Stimulated activated CD8-positive, alpha-beta memory T cell treated with anti-CD3 and anti-CD28 coated beads, Interleukin-2, amount 100 ng/mL, for 1 hour (primary cell): ENCODE data around the gene GMPPA.

Experiments
- DNase-seq, 2 donors: peaks; one replicate each; pipeline ENCODE4 v3.0.0-alpha.2; 2020; ENCODE audit warnings: low read depth in 2 of 2

GMPPA gene

DNA sequence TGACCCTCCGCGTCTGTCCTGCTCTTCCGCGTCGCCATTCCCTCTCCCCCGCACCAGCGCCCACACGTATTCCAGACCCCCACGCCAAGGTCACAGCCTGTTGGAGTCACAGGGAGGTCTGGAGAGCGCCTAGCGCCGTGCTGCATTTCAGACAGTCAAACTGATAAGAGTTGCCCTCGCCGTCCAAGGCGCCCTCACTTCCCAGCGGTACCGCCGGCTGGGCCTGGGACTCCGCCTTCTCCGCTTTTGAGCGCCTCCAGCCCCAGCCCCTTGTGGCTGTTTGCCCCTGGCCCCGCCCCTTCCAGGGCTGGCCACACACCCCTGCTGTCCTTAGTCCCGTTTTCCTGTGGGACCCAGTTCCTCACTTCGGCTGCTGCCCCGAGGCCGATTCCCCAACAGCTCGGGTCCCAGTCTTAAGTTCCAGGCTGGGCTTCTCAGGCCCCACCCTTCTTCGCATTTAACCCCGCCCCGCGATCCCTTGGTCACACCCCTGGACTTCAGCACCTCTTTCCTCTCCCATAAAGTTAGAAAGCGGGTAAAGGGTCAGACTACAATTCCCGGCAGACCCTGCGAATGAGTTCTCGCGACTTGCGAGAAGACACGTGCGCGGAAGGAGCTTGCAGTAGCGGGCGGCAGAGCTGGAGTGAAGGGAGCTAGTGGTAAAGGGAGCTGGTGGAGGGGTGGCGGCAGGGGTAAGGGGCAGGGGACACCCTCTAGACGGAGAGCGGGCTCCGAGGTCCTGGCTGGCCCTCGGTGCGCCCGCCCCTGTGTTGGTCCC, at the start of gene GMPPA:
TSS of gene GMPPA (plus strand) at position 612 of the 778 bp plus-strand sequence. CDS start 1,085 bp downstream, outside the sequence.
- DNase-seq, result peak; percentile 78

GRCh38 chr2:219449609-219450008, 49.1 kb upstream of the GMPPA start:
- DNase-seq, result no peak

DNA sequence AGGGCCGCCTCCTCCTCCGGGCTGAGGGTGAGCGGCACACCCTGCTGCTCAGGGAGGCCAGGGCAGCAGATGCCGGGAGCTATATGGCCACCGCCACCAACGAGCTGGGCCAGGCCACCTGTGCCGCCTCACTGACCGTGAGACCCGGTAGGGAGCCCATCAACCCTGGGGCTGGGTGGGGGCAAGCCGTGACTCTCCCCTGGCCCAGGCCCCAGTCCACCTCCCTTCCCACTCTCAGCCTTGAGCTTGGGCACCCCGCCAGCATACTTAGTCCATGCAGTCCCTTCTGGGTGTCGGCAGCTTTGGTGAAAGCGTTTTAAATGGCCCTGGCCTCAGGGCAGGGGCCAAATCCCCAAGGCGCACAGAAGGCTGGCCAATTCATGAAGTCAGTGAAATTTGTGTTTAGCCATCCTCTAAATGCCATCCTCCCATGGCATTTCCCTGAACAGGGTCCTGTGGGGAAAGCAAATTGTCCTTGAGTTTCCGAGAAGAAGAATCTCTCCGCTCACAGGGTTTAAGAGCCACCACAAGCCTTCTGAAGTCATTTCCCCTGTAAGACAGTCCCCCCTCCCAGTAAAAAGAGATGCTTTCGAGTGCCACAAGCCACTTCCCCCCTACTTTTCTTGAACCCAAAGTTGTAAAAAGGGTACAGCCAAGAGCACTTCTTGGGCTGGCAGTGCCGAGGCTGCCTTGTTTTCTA, 46.9 kb upstream of the GMPPA start:
- no peak for DNase-seq

GRCh38 chr2:219452361-219453317, 46.1 kb upstream of the GMPPA start:
- no peak for DNase-seq

GRCh38 chr2:219453671-219454590, 44.8 kb upstream of the GMPPA start:
- no peak for DNase-seq

GRCh38 chr2:219455581-219455980, 43.1 kb upstream of the GMPPA start:
- DNase-seq, result no peak

- DNase-seq, result no peak
Measured at GRCh38 chr2:219457784-219458369, 40.8 kb upstream of the GMPPA start.

- DNase-seq, result no peak
Measured at GRCh38 chr2:219458996-219459395, 39.7 kb upstream of the GMPPA start.

- no peak for DNase-seq
Measured at GRCh38 chr2:219459460-219460311, 39.0 kb upstream of the GMPPA start.

- no peak for DNase-seq
Measured at GRCh38 chr2:219460424-219460926, 38.2 kb upstream of the GMPPA start.

DNA sequence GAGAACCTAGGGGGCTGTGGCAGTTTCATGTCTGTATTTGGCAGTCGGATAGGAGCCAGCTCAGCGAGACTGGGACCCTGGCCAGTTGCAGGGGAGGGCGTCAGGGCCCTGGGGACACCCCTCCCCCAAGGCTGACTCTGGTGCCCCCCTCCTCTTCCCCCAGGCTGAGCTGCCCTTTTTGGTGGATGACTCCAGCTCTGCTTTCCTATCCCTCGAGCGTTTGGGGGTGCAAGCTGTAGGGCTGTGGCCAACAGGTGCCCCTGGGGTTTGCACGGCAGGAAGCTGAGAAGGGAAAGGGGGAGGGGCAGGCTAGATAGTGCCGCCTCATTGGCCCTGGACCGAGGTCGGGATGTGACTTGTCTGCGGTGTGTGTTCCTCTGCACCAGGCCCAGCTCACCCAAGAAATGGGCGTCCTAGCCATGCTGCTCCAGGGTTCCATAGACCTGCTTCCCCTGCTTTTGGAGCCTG, 37.6 kb upstream of the GMPPA start:
- DNase-seq, result no peak

DNA sequence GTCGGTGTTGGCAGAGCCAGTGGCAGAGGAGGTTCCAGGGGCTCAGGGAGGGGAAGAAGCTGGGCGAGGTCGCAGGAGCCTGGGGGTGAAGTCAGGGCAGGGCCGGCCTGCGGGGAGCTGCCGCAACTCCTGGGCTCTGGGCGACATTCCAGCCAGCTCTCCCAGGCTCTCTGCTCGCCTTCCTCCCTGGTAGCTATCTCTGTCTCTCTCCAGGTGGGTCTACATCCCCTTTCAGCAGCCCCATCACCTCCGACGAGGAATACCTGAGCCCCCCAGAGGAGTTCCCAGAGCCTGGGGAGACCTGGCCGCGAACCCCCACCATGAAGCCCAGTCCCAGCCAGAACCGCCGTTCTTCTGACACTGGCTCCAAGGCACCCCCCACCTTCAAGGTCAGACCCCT, 37.0 kb upstream of the GMPPA start:
- DNase-seq, result no peak

GRCh38 chr2:219462349-219462748, 36.3 kb upstream of the GMPPA start:
- no peak for DNase-seq

- DNase-seq, result no peak
Measured at GRCh38 chr2:219464286-219465032, 34.2 kb upstream of the GMPPA start.

GRCh38 chr2:219465659-219466561, 32.8 kb upstream of the GMPPA start:
- DNase-seq, result no peak

GRCh38 chr2:219466816-219467735, 31.6 kb upstream of the GMPPA start:
- DNase-seq, result no peak

GRCh38 chr2:219467736-219468075, 31.0 kb upstream of the GMPPA start:
- no peak for DNase-seq
